Suppressor macrophage treated with lipopolysaccharide for 1 hour (primary cell): ENCODE results near the gene GPAT2.
"Not testable (repeated sequence)": the region's sequence is repeated elsewhere in the genome, so short reads cannot be mapped to it uniquely, and the experiment has no call there.

ENCODE experiments used
- DNase-seq, 3 donors: peaks; one replicate each; pipeline ENCODE4 v3.0.0-alpha.2; 2020 to 2022

Gene GPAT2

DNA sequence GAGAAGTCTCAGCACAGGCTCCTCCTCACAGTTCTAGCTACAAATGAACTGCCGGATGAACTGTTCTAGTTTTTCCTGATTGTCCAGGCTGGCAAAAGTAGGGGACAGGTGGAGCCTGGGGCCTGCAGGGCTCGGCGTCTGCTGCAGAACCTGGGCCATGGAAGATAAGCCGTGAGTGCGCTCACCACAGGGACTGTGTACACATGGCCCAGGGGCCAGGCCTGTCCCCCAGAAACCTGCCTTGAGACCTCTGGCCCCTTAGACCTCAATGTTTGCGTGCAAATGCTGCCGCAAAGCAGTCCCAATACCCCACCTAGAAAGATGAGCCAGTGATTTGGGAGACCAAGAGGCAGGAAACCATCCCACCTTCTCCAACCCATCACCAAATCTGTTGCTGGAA is 12.6 kb downstream of the GPAT2 start:
- DNase-seq, result not testable (repeated sequence)

DNA sequence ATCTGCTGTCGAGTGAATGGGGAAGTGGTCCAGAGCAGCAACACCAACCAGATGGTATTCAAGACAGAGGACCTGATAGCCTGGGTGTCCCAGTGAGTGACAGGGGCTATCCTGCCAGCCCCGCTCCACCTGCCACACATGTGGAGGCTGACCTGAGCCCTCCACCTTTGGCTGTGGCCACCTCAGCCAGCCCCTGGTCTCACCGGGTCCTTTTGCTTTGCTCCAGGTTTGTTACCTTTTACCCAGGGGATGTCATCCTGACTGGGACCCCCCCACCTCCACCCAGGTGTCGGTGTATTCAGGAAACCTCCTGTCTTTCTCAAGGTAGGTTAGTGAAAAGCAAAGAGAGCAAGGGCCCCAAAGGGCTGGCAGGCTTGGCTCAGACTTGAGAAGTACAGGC is 13.6 kb downstream of the GPAT2 start:
- DNase-seq, result not testable (repeated sequence)

DNA sequence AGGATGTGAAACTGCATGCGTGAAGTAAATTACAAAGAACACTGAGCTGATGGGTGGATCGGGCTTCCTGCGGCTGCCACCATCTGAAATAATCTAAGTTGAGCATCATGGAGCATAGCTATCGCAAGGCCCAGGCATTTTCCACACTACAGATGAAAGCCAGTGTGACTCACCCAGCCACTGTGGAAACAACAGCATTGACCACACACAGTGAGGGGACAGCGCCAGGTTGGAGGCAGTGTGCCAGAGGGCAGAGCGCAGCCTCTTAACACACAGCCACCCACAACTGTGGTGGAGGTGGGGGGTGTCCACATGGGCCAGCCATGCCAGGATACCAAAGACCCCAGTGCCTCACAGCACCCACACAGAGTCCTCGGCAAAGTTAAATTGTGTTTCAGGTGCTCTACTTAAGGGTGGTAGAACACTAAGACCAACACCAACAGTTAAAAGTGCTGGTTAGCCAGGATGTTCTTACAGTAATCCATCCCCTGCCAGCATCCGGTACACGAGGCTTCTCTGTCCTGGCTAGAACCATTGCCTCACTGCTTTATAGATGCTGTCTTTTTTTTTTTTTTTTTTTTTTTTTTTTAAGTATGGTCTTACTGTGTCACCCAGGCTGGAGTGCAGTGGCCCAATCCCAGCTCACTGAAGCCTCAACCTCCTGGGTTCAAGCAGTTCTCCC is 14.7 kb downstream of the GPAT2 start:
- not testable (repeated sequence) for DNase-seq

DNA sequence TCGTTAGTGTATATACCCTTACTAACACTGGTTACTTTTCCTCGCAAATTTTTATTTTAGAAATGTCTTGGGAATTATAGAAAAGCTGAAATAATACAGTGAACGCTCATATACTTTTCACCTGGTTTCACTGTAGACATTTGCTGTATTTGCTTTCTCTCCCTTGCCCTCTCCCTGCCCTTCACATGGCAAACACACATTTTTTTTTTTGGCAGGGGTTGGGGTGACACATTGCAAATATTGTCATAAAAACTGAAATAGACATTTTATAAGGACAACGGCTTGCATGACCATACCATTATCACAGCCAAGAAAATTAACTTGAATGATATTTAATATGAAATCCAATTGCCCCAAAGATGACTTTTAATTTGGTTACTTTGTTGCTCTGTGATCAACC is 18.4 kb downstream of the GPAT2 start:
- not testable (repeated sequence) for DNase-seq

DNA sequence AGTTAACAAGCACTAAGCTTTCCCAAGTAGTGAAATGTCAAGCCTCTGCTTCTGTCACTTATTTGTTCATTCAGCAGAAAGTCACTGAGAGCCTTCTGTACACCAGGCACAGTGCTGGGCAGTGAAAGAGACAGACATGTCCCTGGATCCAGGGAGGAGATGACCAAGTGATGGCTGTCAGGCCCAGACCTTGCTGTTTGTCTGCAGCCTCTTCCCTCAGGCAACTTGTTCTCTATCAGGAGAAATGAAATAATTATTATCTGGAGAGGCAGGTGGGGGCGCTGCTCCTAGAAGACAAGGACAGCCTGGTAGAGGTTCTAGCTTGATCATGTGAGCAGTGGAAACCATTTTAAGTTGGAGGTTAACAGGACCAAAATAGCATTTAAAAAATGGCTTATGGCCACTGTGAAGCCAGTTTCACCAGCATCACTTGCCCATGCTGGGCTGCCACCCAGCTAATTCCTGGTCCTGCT is 21.9 kb downstream of the GPAT2 start:
- peak in 1 of 3 donors; percentile 2 for DNase-seq

DNA sequence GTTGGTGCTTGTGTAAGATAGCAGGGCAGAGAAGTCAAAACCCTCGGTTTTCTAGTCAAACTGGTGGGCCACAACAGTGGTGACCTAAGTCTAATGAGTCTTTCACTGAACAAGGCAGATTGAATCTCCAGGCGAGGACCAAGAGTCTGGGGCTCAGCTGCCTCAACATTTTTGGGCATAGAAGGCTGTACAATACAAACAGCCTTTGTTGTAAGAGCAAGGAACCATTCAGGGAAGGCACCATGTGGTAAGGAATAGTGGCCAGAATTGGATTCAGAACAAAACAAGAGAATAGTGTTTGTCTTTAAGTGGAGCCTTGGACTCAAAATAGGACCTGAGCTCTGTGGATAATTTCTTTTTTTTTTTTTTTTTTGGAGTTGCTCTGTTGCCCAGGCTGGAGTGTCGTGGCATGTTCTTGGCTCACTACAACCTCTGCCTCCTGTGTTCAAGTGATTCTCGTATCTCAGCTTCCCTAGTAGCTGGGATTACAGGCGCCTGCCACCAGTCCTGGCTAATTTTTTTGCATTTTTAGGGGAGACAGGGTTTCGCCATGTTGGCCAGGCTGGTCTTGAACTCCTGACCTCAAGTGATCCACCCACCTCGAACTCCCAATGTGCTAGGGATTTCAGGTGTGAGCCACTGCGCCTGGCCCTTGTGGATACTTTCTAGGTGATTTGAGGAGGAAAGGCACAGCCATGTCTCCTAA is 22.5 kb downstream of the GPAT2 start:
- DNase-seq, result not testable (repeated sequence)

DNA sequence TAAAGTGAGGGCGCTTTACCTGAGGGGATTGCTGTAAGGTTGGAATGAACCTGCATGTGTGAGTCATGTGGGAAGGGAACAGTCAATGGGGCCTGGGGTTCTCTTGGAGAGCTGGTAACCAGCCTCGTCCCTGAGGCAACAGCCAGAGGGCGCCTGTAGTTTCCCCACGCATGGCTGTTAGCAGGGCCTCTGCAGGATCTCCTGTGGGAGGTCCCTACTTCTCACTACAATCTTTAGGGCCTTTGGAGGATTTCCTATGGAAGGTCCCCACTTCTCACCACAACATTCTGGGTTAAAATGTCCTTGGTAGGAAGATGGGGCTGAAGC is 23.6 kb downstream of the GPAT2 start:
- peak; percentile 67 to 76 (median 71) for DNase-seq

DNA sequence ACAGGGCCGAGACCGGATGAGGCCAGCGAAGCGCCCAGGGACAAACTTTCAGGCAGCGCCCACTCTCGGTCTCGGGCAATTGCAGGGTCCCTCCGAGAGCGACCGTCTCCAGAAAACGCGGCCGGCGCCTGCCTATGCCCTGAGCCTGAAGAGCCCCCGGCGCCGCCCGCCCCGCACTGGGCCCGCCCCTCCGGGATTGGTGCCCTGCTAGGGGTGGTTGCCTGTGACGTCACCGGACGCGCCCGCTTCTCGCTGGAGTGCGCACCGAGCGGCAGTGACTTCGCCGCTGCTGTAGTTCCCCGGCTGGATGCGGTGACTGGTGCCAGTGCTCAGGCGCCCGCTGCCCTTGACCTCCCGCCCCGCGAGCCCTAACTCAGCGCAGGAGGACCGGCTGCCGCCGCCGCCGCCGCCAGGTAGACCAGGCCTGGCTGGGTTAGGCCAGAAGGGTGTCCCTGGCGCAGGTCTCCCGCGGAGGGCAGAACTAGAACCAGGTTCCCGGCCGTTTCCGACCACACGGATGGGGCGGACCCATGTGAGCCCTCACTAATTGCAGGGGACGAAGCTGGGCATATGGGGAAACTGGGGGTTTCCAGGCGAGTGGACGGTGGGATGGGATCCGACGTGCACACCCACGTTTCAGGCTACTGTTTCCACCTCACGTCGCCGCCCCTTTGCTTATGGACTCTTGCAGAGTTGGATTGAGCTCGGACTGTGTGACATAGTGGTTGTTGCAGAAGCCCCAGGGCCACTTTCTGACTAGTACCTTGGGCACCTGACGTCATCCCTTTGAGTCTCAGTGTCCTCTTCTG is 24.2 kb downstream of the GPAT2 start:
- DNase-seq, result peak; percentile 91 to 97 (median 95)

DNA sequence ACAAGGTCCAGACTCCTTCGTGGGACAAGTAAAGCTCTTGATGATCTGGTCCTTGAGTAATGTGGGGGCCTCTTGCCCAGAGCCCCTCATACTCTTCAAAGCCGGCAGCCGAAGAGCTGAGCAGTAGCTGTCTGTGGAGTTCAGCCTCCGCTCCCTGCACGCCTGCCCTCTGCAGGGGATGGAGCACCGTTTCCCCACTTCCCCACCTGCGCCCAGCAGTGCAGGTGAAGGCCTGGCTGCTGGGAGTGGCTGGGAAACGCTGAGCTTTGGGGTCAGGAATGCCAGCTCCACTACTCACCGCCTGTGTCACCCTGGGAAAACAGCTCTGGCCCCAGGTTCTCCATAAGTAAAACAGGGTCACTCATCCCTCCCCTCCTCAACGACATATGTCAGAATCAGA is 24.9 kb downstream of the GPAT2 start:
- DNase-seq, result not testable (repeated sequence)

DNA sequence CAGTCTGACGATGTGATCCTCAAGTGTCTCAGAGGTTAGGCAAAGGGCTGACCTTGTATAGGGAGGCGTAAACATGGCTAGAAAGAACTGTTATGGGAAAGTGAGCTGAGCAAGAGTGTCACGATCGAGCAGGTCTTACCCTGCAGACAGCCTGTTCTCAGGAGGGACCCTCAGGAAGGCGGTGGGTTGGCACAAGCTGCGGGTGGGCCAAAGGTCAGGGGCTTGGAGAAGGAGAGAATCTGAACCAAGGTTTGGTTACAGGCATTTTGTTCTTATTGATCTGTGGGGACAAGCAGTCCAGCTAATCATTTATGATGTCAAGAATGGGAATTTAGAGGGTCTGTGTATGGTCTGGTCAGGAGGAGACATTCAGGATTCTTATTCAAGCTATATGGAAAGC is 26.7 kb downstream of the GPAT2 start:
- not testable (repeated sequence) for DNase-seq

DNA sequence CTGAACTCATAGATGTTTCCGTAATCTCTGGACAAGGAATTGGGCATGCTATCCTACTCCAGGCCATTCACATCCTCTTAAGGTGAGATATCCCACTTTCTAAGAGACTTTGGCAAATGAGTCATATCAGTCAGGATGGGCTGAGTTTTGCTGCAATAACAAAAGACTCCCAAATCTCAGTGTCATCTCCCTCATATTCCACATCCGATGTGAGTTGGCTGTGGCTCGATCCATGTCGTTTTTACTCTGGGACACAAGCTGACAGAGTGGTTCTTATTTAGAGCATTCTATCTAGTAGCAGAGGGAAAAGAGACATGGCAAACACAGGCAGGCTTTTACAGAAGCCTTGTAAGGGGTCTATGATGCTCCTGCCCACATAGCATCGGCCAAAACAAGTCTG is 28.5 kb downstream of the GPAT2 start:
- DNase-seq, result not testable (repeated sequence)

DNA sequence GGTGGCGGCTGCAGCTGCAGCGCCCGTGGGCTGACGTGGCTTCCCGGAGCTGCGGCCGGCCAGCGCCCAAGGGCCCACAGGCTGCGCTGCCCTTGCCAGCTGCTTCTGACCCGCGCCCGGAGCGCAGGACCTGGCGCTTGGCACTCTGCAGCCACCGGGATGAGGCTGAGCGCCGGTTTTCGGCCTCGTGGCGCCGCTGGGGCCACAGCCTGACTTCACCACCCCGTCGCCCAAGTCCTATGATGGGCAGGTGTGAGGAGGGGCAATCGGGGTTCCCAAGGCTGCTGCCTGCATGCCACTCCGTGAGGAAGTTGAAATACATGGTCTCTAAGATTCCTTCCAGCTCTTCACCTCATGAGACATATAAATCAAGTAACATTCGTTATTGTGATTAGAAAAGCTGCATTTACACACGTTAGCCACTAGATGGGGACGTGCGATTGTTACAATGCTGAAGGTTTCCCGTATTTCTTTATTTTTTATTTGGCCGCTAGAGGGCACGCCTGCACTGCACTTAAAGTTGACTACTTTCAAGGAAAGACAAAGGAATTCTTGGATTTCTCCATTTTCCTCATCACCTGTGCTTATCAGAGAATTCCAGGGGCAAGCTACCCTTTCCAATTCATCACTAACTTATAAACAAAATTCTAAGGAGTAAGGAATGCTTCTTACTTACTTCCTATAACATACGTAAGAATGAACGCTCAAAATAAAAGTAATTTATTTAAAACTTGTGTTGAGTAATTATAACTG is 42.0 kb downstream of the GPAT2 start:
- peak; percentile 26 to 50 (median 47) for DNase-seq

DNA sequence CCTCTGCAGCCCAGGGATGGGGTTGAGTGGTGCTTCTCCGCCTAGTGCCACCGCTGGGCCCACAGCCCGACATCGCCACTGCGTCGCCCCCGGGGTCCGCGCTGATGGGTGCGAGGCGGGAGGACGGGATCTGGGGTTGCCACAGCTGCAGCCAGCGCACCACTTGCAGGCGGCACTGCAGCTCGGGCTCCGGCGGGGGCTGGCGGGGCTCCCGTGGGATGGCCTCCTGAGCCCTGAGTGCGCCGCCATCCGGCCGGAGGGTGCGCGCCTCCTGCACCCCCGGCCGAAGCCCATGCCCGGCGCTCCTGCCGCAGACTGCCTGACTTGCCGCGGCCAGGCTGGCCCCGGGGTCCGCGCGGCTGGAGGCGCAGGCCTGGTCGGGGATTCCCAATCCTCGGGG is 42.6 kb downstream of the GPAT2 start:
- not testable (repeated sequence) for DNase-seq

DNA sequence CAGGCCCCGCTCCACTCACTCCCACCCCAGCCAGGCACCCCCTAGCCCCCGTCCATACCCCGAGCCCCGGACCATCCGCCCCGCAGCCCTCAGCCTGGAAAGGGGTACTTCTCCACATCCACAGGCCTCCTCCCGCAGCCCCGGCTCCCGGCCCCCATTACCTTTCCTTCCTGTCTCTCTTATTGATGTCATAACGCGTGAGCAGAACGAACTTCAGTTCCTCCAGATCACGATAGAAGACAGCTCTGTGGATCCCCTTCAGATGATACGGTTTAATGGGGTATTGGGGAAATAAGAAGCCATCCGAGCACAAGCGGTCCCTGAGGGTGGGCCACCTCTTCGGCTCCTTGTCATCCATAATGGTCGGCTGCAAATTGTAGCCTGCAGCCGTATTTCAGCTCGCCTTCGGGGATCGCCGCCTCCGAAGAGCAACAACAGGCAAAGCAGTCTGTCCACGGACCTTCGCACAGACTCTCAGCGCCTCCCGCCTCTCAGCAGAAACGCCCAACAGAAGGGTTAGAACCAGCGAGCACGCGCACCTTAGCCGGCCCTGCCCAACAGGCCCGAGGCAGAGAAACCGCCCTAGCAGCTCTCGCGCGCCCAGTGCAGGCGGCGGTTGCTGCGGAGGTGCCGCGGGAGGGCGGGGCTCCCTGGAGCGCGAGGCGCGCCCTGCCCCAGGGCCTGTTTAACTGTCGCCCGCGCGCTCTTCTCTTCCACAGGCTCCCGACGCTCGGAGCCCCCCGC is 43.2 kb downstream of the GPAT2 start, which contains the start of gene ANKRD36C:
Gene ANKRD36C, minus strand, starts transcription at position 474 of the 744 bp plus-strand sequence. Its CDS starts 116 bp downstream, at position 358.
- DNase-seq, result peak; percentile 26 to 42 (median 33)

DNA sequence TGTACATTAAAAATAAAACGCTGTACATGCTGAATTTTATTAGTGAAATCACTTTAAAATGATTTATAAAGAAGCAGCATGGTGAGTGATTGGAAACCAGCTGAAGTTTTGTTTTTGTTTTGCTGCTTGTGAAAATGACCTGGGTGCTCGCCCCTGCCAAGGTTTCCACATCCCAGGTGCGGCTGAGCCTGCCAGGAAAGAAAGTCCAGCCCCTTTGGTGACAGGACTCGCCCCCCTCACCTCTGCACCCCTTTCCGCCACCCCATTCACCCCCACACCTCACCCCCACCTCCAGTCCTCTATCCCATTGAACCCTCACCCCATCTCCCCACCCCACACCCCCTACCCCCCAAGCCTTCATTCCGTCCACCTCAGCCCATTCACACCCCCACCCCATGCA is 43.8 kb downstream of the GPAT2 start:
- DNase-seq, result not testable (repeated sequence)
